Liver (tissue), 9 donors: ENCODE results near the gene ADAMTS15. TPM values are rescaled to one million over a fixed set of nuclear protein-coding genes. Genes with fewer than 3 reads are reported as not detected.

Experiments
- DNase-seq: peaks from one replicate; pipeline ENCODE4 v3.0.0-alpha.2; 2017; ENCODE audit warnings: low spot score
- H3K27ac ChIP-seq, 2 donors: one replicate each; pipeline ENCODE4 v1.7.0; 2013; ENCODE audit warnings: inconsistent platforms in 2 of 2, low read length in 2 of 2, control low read depth in 1 of 2, low read depth in 1 of 2, mild to moderate bottlenecking in 1 of 2
- H3K27me3 ChIP-seq, 4 donors: one replicate each; pipeline versions ENCODE4 v1.6.1 to v1.7.0; 2013; ENCODE audit warnings: low read length in 3 of 4, inconsistent platforms in 1 of 4, mild to moderate bottlenecking in 1 of 4, moderate library complexity in 1 of 4; ENCODE audit not compliant: control insufficient read depth in 4 of 4, insufficient read depth in 4 of 4
- H3K36me3 ChIP-seq, 4 donors: one replicate each; pipeline versions ENCODE4 v1.6.1 to v1.7.0; 2013; ENCODE audit warnings: low read length in 3 of 4, mild to moderate bottlenecking in 3 of 4, low read depth in 1 of 4, moderate library complexity in 1 of 4; ENCODE audit not compliant: control insufficient read depth in 4 of 4, insufficient read depth in 3 of 4
- H3K4me1 ChIP-seq, 4 donors: one replicate each; pipeline versions ENCODE4 v1.6.1 to v1.7.0; 2013; ENCODE audit warnings: low read length in 3 of 4, mild to moderate bottlenecking in 3 of 4, moderate library complexity in 1 of 4; ENCODE audit not compliant: control insufficient read depth in 4 of 4, insufficient read depth in 4 of 4
- H3K4me3 ChIP-seq, 3 donors: one replicate each; pipeline versions ENCODE4 v1.6.1 to v1.7.0; 2013; ENCODE audit warnings: low read length in 3 of 3, control low read depth in 1 of 3, low read depth in 1 of 3, mild to moderate bottlenecking in 1 of 3
- H3K9ac ChIP-seq, 2 donors: one replicate each; pipeline ENCODE4 v1.7.0; 2013; ENCODE audit warnings: low read length in 2 of 2, mild to moderate bottlenecking in 2 of 2, moderate library complexity in 2 of 2, control low read depth in 1 of 2, low read depth in 1 of 2
- H3K9me3 ChIP-seq, 4 donors: one replicate each; pipeline versions ENCODE4 v1.6.1 to v1.7.0; 2013; ENCODE audit warnings: low read length in 3 of 4; ENCODE audit not compliant: control insufficient read depth in 4 of 4
- ATF3 ChIP-seq: IDR thresholded peaks from 2 replicates; pipeline ENCODE4 v1.6.1; 2016; ENCODE audit warnings: antibody characterized with exemption
- CTCF ChIP-seq: fragments of 150-350 bp; IDR thresholded peaks from 2 replicates; pipeline ENCODE4 v1.5.1; 2017; ENCODE audit warnings: improper control_type of control experiment, low read depth, low read length; ENCODE audit not compliant: missing input control
- EGR1 ChIP-seq, 2 donors: IDR thresholded peaks; 2 replicates each; pipeline ENCODE4 v1.6.1; 2016 to 2018; ENCODE audit warnings: antibody characterized with exemption in 2 of 2, low read depth in 2 of 2
- FOXA1 ChIP-seq: IDR thresholded peaks from 2 replicates; pipeline ENCODE4 v1.6.1; 2016; ENCODE audit warnings: antibody characterized with exemption
- FOXA2 ChIP-seq: IDR thresholded peaks from 2 replicates; pipeline ENCODE4 v1.6.1; 2016; ENCODE audit warnings: antibody characterized with exemption
- GABPA ChIP-seq, 2 donors: IDR thresholded peaks in 1 of 2; conservative IDR thresholded peaks in 1 of 2; 2 replicates each; pipeline ENCODE4 v1.6.1; 2016; ENCODE audit warnings: antibody characterized with exemption in 2 of 2, mild to moderate bottlenecking in 1 of 2, moderate library complexity in 1 of 2
- HNF4A ChIP-seq, 2 donors: conservative IDR thresholded peaks; 2 replicates each; pipeline ENCODE4 v1.6.1; 2016; ENCODE audit warnings: antibody characterized with exemption in 2 of 2, mild to moderate bottlenecking in 2 of 2
- HNF4G ChIP-seq: IDR thresholded peaks from 2 replicates; pipeline ENCODE4 v1.6.1; 2016; ENCODE audit warnings: antibody characterized with exemption
- JUND ChIP-seq, 2 donors: IDR thresholded peaks; 2 replicates each; pipeline ENCODE4 v1.6.1; 2016; ENCODE audit warnings: antibody characterized with exemption in 2 of 2
- REST ChIP-seq: IDR thresholded peaks from 2 replicates; pipeline ENCODE4 v1.6.1; 2016; ENCODE audit warnings: antibody characterized with exemption, mild to moderate bottlenecking
- RXRA ChIP-seq, 2 donors: IDR thresholded peaks; 2 replicates each; pipeline ENCODE4 v1.6.1; 2017 to 2018; ENCODE audit warnings: antibody characterized with exemption in 2 of 2, mild to moderate bottlenecking in 1 of 2
- SP1 ChIP-seq: IDR thresholded peaks from 2 replicates; pipeline ENCODE4 v1.6.1; 2018; ENCODE audit warnings: antibody characterized with exemption, mild to moderate bottlenecking
- TAF1 ChIP-seq: conservative IDR thresholded peaks from 2 replicates; pipeline ENCODE4 v1.6.1; 2016; ENCODE audit warnings: antibody characterized with exemption, mild to moderate bottlenecking
- YY1 ChIP-seq: IDR thresholded peaks from 2 replicates; pipeline ENCODE4 v1.6.1; 2016; ENCODE audit warnings: antibody characterized with exemption, mild to moderate bottlenecking
- WGBS: extraction: QIAGEN DNeasy Blood & Tissue Kit; methylation state at CpG from one replicate; pipeline ENCODE4 v1.1.7; 2013; 5-methylcytosine and 5-hydroxymethylcytosine counted together
- polyA plus RNA-seq, 2 donors: library from polyadenylated mRNA; stranded (reverse) in 1 of 2; unstranded in 1 of 2; fragments of 200-250 nt in 1 of 2; fragments of >200 nt in 1 of 2; fragmentation: Nextera tagmentation in 1 of 2; extraction: Ambion mirVana in 1 of 2; gene quantifications; one replicate each; pipeline versions ENCODE4 v1.2.1 to v1.2.3, GENCODE V29; 2013 to 2015
- total RNA-seq, 2 donors: library from RNA; depleted of rRNA; stranded (reverse); fragments of >200 nt; gene quantifications; one replicate each; pipeline ENCODE4 v1.2.3, GENCODE V29; 2014
- donor health status: healthy.
- donor health status: healthy.
- donor health status: healthy.
- donor health status: healthy.
- donor health status: healthy.

ADAMTS15 gene
- total and polyA plus RNA-seq, 4 donors, result 0.06 to 1.3 (median 0.77) TPM

- Histone ChIP-seq H3K9me3 (peaks cover 0 to 3% (median 0%) of the 10 kb centered on the region in 4 donors), H3K27me3 (peaks cover 0 to 5% (median 0%) of the 10 kb centered on the region in 4 donors), H3K4me1 (peaks cover 0 to 7% (median 3%) of the 10 kb centered on the region in 4 donors), H3K36me3 (no peaks in the 10 kb centered on the region), H3K4me3 (no peak overlapping the region), H3K27ac (no peak overlapping the region), H3K9ac (no peak overlapping the region)
- DNase-seq, result no peak
- TF ChIP-seq GABPA (IDR thresholded peaks at IDR 0.05 in 1 of 2, conservative IDR thresholded peaks at IDR 0.05 in 1 of 2), result no peak
- no peak for TF ChIP-seq HNF4A (conservative IDR thresholded peaks at IDR 0.05)
- 88% methylated on average over 6 of the region's 6 CpGs for WGBS
Observed at GRCh38 chr11:130439876-130440275, 8.6 kb upstream of the ADAMTS15 start.

- WGBS, result 67% methylated on average over 2 of the region's 2 CpGs
- no peak for TF ChIP-seq FOXA2
- no peaks in the 10 kb centered on the region for H3K36me3 ChIP-seq
- no peak overlapping the region for H3K9ac ChIP-seq
- DNase-seq, result no peak
- H3K9me3 ChIP-seq, result peaks cover 0 to 3% (median 0%) of the 10 kb centered on the region in 4 donors
- H3K27ac ChIP-seq, result no peak overlapping the region
- H3K27me3 ChIP-seq, result peaks cover 0 to 5% (median 0%) of the 10 kb centered on the region in 4 donors
- no peak overlapping the region for H3K4me3 ChIP-seq
- H3K4me1 ChIP-seq, result no peaks in the 10 kb centered on the region
Observed at GRCh38 chr11:130441719-130442118, 6.7 kb upstream of the ADAMTS15 start.

GRCh38 chr11:130442737-130443136, 5.7 kb upstream of the ADAMTS15 start:
- H3K4me3 ChIP-seq, result no peak overlapping the region
- no peak overlapping the region for H3K27ac ChIP-seq
- no peak overlapping the region for H3K9ac ChIP-seq
- WGBS, result 79% methylated on average over 4 of the region's 4 CpGs
- no peak for DNase-seq
- peaks cover 0 to 5% (median 0%) of the 10 kb centered on the region in 4 donors for H3K27me3 ChIP-seq
- H3K4me1 ChIP-seq, result no peaks in the 10 kb centered on the region
- H3K36me3 ChIP-seq, result no peaks in the 10 kb centered on the region
- TF ChIP-seq HNF4A (conservative IDR thresholded peaks at IDR 0.05) (no peak), YY1 (no peak), REST (no peak), JUND (IDR thresholded peaks at IDR 0.05) (no peak), TAF1 (no peak), GABPA (IDR thresholded peaks at IDR 0.05 in 1 of 2, conservative IDR thresholded peaks at IDR 0.05 in 1 of 2) (no peak), FOXA2 (no peak), HNF4G (no peak), SP1 (no peak), FOXA1 (no peak), EGR1 (IDR thresholded peaks at IDR 0.05; ENCODE audit: low read depth in 2 of 2) (no peak)
- peaks cover 0 to 3% (median 0%) of the 10 kb centered on the region in 4 donors for H3K9me3 ChIP-seq

- peaks cover 0 to 5% (median 4%) of the 10 kb centered on the region in 4 donors for H3K27me3 ChIP-seq
- WGBS, result 86% methylated on average over 3 of the region's 3 CpGs
- DNase-seq, result no peak
- H3K9ac ChIP-seq, result no peak overlapping the region
- peaks cover 0 to 20% (median 9%) of the 10 kb centered on the region in 4 donors for H3K4me1 ChIP-seq
- no peaks in the 10 kb centered on the region for H3K36me3 ChIP-seq
- no peak overlapping the region for H3K4me3 ChIP-seq
- H3K9me3 ChIP-seq, result peaks cover 0 to 3% (median 0%) of the 10 kb centered on the region in 4 donors
- no peak overlapping the region for H3K27ac ChIP-seq
- TF ChIP-seq ATF3 (no peak), CTCF (no peak), FOXA1 (no peak), SP1 (no peak), FOXA2 (no peak), YY1 (no peak), RXRA (IDR thresholded peaks at IDR 0.05) (no peak), HNF4A (conservative IDR thresholded peaks at IDR 0.05) (no peak), REST (no peak)
Observed at GRCh38 chr11:130445788-130446187, 2.7 kb upstream of the ADAMTS15 start.
